ENCODE data around the gene DST. TPM values are rescaled to one million over a fixed set of nuclear protein-coding genes. Genes with fewer than 3 reads are reported as not detected.
"Not testable (repeated sequence)": the region's sequence is repeated elsewhere in the genome, so short reads cannot be mapped to it uniquely, and the experiment has no call there.

DST gene
- total and polyA plus RNA-seq, 2 donors, result 125 to 818 TPM

DNA sequence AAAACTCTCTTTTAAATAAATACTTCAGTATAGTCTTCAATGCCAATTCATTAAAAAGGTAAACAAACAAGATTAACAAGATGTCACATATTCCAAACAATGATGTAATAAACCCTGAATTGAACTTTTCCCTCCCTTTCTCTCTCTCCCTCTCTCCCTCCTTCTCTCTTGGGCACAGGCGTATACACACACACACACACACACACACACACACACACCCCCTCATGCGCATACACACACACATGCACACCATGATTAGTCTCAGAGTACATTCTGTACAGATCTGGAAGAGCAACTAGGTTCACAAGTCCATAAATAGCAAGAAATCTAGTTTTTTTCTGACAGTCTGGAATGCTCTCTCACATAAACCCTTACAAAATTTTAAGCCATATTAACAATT, 128.3 kb downstream of the DST start:
- Histone ChIP-seq H3K4me3 (ENCODE audit: low read depth, low read length) (no peak overlapping the region), H3K4me1 (ENCODE audit: insufficient read depth) (no peaks in the 10 kb centered on the region), H3K36me3 (ENCODE audit: insufficient read depth) (no peaks in the 10 kb centered on the region), H3K27ac (ENCODE audit: low read depth) (no peak overlapping the region)
- no peak for DNase-seq (ENCODE audit: extremely low spot score)
- whole genome bisulfite sequencing, result 10% methylated on average over 2 of the region's 2 CpGs

DNA sequence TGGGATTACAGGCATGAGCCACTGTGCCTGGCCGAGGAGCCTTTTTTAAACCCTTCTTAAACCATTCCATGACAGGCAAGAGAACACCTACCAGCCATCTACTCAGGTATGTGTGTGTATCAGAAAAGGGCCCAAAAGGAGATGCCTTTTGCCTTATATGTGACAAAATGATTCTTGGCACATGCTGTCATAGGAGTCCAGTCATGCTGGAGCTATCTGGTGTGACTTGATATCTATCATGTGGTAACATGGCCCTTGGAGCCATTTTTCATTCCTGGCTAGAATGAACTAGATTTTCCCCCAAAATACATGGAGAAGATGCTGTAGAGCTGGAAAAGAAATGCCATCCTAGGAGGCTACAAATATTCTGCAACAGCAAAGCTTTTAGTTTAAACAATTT, 129.1 kb downstream of the DST start:
- H3K4me1 ChIP-seq (ENCODE audit: insufficient read depth), result no peaks in the 10 kb centered on the region
- H3K27ac ChIP-seq (ENCODE audit: low read depth), result peak overlapping the region; percentile 18
- DNase-seq (ENCODE audit: extremely low spot score), result no peak
- no peaks in the 10 kb centered on the region for H3K36me3 ChIP-seq (ENCODE audit: insufficient read depth)
- H3K4me3 ChIP-seq (ENCODE audit: low read depth, low read length), result no peak overlapping the region
- WGBS, result 100% methylated on average over 1 of the region's 1 CpG

DNA sequence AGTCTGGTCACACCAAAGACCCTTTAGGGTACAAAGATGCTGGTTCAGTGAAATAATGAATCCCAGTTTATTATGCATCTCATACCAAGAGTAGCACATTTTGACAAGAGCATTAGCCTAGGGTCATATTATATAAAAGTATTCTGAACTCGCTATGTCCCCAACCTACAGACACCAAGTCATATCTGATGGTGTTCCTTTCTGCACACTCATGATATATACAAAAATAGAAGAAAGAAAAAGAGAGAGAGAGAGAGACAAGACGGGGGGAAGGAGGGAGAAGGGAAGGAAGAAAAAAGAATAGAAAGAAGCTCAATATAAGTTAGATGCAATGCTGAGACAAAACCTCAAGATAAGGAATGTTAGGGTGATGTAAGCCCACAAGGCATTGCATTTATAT, 131.1 kb downstream of the DST start:
- Histone ChIP-seq H3K4me3 (ENCODE audit: low read depth, low read length) (no peak overlapping the region), H3K27ac (ENCODE audit: low read depth) (no peak overlapping the region), H3K36me3 (ENCODE audit: insufficient read depth) (no peaks in the 10 kb centered on the region), H3K4me1 (ENCODE audit: insufficient read depth) (no peaks in the 10 kb centered on the region)
- 44% methylated on average over 2 of the region's 2 CpGs for WGBS
- DNase-seq (ENCODE audit: extremely low spot score), result no peak

DNA sequence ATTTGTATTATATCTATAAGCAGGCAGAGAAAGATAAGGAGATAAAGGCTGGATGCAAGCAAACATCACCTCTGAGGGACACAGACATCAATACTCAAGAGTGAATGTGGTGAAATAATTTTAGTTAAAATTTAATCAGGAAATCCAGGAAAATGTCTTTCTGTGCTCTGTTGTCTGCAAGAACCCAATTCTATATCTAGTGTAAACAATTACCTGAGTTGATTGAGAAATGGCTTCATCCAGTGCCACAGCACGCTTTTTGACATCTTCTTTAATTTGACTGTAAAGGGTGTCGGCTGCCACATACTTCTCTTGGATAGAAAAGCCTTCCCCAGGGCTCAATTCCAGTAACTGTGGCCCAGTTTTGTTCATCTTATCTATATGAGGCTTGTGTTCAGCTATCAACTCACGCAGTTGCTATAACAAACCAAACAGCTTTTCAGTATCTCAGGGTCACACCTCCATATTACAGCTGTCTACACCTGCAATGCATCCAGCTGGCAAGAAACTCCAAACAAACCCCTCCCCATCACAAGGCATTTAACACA, 131.6 kb downstream of the DST start:
- Histone ChIP-seq H3K36me3 (ENCODE audit: insufficient read depth) (no peaks in the 10 kb centered on the region), H3K27ac (ENCODE audit: low read depth) (no peak overlapping the region), H3K4me1 (ENCODE audit: insufficient read depth) (no peaks in the 10 kb centered on the region), H3K4me3 (ENCODE audit: low read depth, low read length) (no peak overlapping the region)
- 35% methylated on average over 3 of the region's 3 CpGs for WGBS
- no peak for DNase-seq (ENCODE audit: extremely low spot score)

DNA sequence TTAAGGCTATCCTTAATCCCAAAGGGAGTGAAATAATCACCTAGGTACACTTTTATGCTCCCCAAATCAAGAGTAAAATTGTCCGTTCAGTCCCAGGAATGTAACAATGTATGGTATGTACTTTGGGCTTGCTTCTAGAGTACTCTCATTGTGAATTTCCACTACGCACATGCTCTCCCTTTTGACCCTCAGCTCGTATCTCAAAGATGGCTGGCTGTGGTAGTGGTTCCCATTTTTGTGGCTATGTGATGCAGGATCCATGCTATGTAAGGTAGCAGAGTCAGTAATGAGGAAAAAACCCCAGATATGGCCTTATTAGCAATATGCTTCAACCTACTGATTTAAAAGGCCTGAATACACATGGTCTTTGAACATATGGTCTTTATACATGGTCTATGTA, 133.7 kb downstream of the DST start:
- Histone ChIP-seq H3K27ac (ENCODE audit: low read depth) (no peak overlapping the region), H3K36me3 (ENCODE audit: insufficient read depth) (no peaks in the 10 kb centered on the region), H3K4me1 (ENCODE audit: insufficient read depth) (no peaks in the 10 kb centered on the region), H3K4me3 (ENCODE audit: low read depth, low read length) (no peak overlapping the region)
- 78% methylated on average over 3 of the region's 3 CpGs for WGBS
- DNase-seq (ENCODE audit: extremely low spot score), result no peak

DNA sequence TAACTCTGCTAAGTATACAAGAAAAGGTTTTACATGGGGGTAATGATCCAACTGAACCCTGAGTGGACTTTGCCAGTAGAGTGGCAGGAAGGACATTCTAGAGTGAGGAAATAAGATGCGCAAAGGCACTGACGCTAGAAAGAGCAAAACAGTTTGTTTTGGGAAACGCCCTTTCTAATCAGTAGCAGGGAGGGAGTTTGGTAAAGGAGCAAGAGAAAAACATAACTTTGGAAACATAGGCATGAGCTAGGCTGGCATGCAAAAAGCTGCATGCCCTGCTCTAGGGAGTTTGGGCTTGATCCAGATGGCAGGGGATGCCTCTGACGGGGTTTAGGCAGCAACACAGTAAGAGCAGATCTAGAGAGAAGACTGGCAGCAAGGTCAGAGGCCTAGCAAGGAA, 135.2 kb downstream of the DST start:
- DNase-seq (ENCODE audit: extremely low spot score), result no peak
- Histone ChIP-seq H3K4me1 (ENCODE audit: insufficient read depth) (no peaks in the 10 kb centered on the region), H3K36me3 (ENCODE audit: insufficient read depth) (no peaks in the 10 kb centered on the region), H3K4me3 (ENCODE audit: low read depth, low read length) (no peak overlapping the region), H3K27ac (ENCODE audit: low read depth) (no peak overlapping the region)
- 64% methylated on average over 4 of the region's 4 CpGs for WGBS

DNA sequence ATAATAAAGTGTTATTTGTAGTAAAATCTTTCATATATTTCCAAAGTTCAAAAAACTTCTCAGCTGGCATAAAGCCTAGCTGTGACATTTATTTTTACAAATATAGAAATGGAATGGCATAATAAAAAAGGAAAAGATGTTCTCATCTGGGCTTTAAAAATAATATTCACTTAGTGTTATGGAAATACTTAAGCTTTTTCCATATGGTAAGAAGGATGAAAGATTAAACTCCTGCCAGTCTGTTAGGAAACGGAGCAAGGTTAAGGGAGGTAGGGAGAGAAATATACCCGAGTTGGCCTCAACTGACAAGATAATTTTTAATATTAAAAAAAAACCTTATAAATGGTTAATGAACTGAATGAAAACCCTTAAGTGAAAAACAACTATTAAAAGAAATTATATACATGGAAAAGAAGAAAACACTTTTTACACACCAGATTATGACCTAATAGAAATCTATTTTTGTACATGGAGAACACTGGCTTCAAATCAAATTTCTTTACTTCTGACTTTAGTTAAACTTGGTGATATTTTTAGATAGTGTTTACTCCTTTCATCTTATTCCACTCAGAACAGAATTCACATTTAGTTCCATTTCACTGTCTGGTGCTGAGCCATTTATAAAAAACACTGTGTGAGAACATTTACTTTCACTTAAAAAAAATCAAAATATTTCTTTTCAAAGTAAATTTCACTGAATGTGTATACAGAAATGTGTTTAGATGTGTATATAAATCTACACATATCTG, 137.0 kb downstream of the DST start:
- no peaks in the 10 kb centered on the region for H3K4me1 ChIP-seq (ENCODE audit: insufficient read depth)
- 20% methylated on average over 2 of the region's 2 CpGs for WGBS
- H3K27ac ChIP-seq (ENCODE audit: low read depth), result no peak overlapping the region
- H3K36me3 ChIP-seq (ENCODE audit: insufficient read depth), result no peaks in the 10 kb centered on the region
- DNase-seq (ENCODE audit: extremely low spot score), result no peak
- H3K4me3 ChIP-seq (ENCODE audit: low read depth, low read length), result no peak overlapping the region

DNA sequence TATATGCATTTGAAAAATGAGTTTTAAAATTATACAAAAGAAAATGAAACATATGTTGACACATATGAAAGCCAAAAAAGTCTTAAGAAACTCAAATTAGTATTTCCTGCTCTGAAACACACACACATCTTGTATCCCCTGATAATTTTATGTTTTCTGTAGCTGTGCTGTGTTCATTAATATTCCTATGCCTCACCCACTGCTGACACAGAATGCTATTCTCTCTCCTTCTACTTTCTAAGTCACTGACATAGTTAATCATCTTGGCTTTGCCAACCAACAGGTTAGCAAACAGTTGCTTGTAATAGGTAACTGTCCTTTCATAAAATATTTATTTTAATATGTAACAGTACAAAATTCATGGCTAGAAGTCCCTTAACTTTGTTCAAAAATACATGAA, 140.7 kb downstream of the DST start:
- Histone ChIP-seq H3K27ac (ENCODE audit: low read depth) (no peak overlapping the region), H3K4me1 (ENCODE audit: insufficient read depth) (no peaks in the 10 kb centered on the region), H3K36me3 (ENCODE audit: insufficient read depth) (peaks cover 2% of the 10 kb centered on the region), H3K4me3 (ENCODE audit: low read depth, low read length) (no peak overlapping the region)
- DNase-seq (ENCODE audit: extremely low spot score), result no peak

DNA sequence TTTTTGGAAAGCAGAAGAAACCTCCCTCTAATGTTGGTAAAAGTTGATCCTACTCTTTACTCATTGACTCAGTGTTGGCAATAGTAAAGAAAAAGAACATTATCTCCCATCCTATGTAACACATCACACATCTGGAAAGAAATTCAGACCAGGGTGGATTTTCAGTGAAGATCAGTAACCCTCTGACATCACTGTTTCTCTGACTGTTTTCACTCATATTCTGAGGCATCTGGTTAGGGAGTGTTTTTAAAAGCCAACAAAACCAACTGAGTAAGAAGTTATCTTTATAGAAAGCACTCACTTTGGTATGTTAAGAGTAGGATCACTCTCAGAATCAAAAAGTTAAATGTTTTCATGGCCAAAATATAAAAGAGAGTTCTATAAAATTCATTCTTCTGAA, 143.6 kb downstream of the DST start:
- Histone ChIP-seq H3K4me1 (ENCODE audit: insufficient read depth) (no peaks in the 10 kb centered on the region), H3K27ac (ENCODE audit: low read depth) (no peak overlapping the region), H3K4me3 (ENCODE audit: low read depth, low read length) (no peak overlapping the region), H3K36me3 (ENCODE audit: insufficient read depth) (peaks cover 2% of the 10 kb centered on the region)
- DNase-seq (ENCODE audit: extremely low spot score), result no peak

DNA sequence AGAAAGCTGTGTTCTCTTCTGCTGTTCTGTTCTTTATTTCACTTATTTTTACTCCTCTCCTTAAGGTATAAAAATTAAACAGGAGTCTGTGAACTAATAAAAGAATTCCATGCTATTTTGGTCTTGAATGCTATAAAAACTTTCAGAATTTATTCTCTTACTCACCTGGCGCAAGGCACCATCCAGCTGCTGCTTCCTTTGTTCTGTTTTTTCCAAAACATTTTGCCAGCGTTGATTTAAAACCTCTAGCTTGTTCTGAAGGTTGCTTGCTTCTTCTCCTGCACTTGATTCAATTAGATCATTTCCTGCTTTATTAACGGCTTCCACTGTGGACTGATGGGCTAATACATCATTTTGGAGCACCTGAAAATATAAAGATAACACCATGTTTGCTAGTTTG, 145.0 kb downstream of the DST start:
- Histone ChIP-seq H3K4me1 (ENCODE audit: insufficient read depth) (no peaks in the 10 kb centered on the region), H3K36me3 (ENCODE audit: insufficient read depth) (peaks cover 2% of the 10 kb centered on the region), H3K4me3 (ENCODE audit: low read depth, low read length) (no peak overlapping the region), H3K27ac (ENCODE audit: low read depth) (no peak overlapping the region)
- DNase-seq (ENCODE audit: extremely low spot score), result no peak
- 50% methylated on average over 3 of the region's 3 CpGs for WGBS

DNA sequence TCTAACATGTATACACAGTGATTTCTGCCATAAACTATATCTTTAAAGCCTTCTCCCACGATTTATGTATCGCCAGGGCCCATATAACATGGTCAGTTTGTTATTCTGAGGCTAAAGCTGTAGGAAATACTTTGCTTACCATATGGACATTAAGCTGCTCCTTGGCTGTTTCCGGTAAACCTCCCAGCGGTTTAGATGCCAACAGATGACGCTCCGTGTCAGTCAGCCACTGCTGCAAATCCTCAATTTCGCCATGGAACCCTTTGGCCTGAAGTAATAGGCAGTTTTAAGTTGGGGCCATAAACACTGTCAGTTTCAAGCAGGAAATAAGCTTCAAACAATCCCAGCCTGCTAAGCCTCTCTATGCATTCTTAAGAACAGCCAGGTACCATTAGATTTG, 145.4 kb downstream of the DST start:
- 70% methylated on average over 7 of the region's 7 CpGs for WGBS
- no peak for DNase-seq (ENCODE audit: extremely low spot score)
- Histone ChIP-seq H3K27ac (ENCODE audit: low read depth) (no peak overlapping the region), H3K4me1 (ENCODE audit: insufficient read depth) (no peaks in the 10 kb centered on the region), H3K36me3 (ENCODE audit: insufficient read depth) (peaks cover 2% of the 10 kb centered on the region), H3K4me3 (ENCODE audit: low read depth, low read length) (no peak overlapping the region)

DNA sequence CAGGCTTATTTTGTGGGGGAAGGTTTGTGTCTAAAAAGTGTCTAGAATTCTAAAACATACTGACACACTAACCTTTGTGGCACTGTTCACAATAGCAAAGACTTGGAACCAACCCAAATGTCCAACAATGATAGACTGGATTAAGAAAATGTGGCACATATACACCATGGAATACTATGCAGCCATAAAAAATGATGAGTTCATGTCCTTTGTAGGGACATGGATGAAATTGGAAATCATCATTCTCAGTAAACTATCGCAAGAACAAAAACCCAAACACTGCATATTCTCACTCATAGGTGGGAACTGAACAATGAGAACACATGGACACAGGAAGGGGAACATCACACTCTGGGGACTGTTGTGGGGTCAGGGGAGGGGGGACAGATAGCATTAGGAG, 146.0 kb downstream of the DST start:
- not testable (repeated sequence) for H3K27ac ChIP-seq (ENCODE audit: low read depth); H3K4me3 ChIP-seq (ENCODE audit: low read depth, low read length); H3K4me1 ChIP-seq (ENCODE audit: insufficient read depth); DNase-seq (ENCODE audit: extremely low spot score); H3K36me3 ChIP-seq (ENCODE audit: insufficient read depth)
- WGBS, result 90% methylated on average over 1 of the region's 1 CpG

DNA sequence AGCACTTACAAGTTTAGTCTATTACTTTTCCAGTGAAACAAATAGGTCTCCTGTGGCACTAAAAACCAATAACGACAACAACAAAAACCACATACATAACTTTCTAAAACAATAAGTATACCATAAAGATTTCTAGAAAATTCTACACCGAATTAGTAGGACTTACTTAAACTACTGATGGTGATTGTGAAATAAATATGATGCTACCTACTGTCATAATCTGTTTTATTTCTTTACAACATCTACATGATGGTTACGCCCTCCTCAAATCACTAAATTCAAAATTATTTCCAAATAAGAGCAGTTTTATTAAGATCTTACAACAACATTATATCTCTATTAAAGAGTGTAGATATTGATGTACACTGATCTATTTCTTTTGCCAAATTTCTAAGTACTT, 147.0 kb downstream of the DST start:
- Histone ChIP-seq H3K4me1 (ENCODE audit: insufficient read depth) (no peaks in the 10 kb centered on the region), H3K27ac (ENCODE audit: low read depth) (no peak overlapping the region), H3K36me3 (ENCODE audit: insufficient read depth) (peaks cover 2% of the 10 kb centered on the region), H3K4me3 (ENCODE audit: low read depth, low read length) (no peak overlapping the region)
- no peak for DNase-seq (ENCODE audit: extremely low spot score)
- WGBS, result 71% methylated on average over 3 of the region's 3 CpGs

DNA sequence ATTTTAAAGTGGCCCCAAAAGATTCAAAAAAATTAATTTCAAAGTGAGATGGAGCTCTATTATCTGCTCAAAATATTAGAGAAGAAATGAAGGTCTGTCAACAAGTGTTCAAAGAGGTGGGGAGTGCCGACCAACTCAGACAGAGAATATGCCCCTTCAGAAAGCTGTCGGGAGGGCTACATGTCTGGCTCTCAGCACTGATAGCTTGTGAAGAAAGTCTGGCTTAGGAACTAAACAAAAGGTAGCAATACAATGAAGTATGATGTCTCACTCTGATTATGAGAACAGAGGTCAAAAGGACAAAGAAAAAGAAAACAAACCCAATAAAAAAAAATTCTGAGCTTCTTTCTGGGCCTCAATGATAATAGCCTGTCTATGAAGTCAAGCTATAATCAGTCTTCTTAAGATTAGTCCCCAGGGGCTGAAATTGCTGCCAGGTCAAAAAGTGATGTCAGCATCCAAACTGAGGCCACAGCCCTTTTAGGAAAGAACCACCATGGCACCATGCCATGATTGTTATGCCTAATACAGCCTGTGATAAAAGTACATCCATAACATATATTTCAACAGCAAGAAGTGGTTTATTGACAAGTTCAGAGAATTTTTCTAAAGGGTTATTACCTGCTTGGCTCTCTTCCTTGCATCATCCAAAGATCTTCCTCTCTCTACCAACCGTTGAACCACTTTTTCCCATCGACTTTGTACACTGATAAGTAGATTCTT, 150.9 kb downstream of the DST start:
- H3K36me3 ChIP-seq (ENCODE audit: insufficient read depth), result peaks cover 3% of the 10 kb centered on the region
- 76% methylated on average over 4 of the region's 4 CpGs for WGBS
- no peak for DNase-seq (ENCODE audit: extremely low spot score)
- H3K4me1 ChIP-seq (ENCODE audit: insufficient read depth), result no peaks in the 10 kb centered on the region
- no peak overlapping the region for H3K27ac ChIP-seq (ENCODE audit: low read depth)
- H3K4me3 ChIP-seq (ENCODE audit: low read depth, low read length), result no peak overlapping the region
